Neuron (in vitro differentiated cells): Measurements from ENCODE around the gene TRIM17.
"Not testable (repeated sequence)": the region's sequence is repeated elsewhere in the genome, so short reads cannot be mapped to it uniquely, and the experiment has no call there.

Experiments
- H2AFZ ChIP-seq: one replicate; pipeline ENCODE4 v1.6.1; 2013; ENCODE audit warnings: low read depth, mild to moderate bottlenecking, inconsistent platforms, low read length, moderate library complexity
- H3K27me3 ChIP-seq: one replicate; pipeline ENCODE4 v1.6.1; 2013; ENCODE audit warnings: low read length; ENCODE audit not compliant: insufficient read depth
- H3K36me3 ChIP-seq: one replicate; pipeline ENCODE4 v1.6.1; 2013; ENCODE audit warnings: low read length; ENCODE audit not compliant: insufficient read depth
- H3K4me1 ChIP-seq: one replicate; pipeline ENCODE4 v1.6.1; 2013; ENCODE audit warnings: low read length; ENCODE audit not compliant: insufficient read depth
- H3K4me3 ChIP-seq: 2 replicates; pipeline ENCODE4 v1.5.1; 2013; ENCODE audit warnings: mild to moderate bottlenecking, low read length, moderate library complexity
- H3K9me3 ChIP-seq: one replicate; pipeline ENCODE4 v1.6.1; 2013; ENCODE audit warnings: low read length

TRIM17 gene

DNA sequence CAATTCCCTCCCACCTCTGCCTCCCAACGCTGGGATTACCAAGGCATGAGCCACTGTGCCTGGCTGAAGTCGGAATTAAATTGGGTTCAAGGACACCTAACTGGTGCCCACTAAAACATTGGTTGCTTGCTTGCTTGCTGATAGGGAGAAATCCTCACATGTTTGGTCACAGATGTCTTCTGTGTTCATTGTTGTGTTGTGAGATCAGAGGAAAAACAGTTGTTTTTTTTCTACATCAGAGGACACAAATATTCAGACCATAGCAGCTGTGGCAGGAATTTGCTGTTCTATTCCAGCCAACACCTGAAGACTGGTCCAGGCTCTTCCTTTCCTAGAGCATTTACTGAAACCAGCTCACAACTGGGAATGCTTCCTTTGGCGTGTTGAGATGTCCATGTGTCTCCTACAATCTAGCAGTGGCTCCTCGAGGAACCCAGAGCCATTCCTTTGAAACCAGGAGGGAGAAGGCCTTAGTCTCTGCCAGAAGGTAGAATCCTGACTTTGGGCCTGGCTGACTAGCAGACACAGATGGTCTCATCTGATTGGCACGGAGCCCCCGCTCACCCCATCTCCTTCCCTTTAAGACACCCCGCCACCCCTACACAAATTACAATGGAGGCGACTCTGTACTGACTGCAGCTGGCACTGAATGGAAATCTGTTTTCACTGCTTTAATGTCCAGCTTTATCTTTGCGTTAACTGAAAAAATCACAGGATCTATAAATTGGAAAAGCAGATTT, 24.3 kb upstream of the TRIM17 start:
- no peaks in the 10 kb centered on the region for H3K27me3 ChIP-seq
- no peak overlapping the region for H3K4me3 ChIP-seq
- H3K9me3 ChIP-seq, result no peaks in the 10 kb centered on the region
- H3K36me3 ChIP-seq, result no peaks in the 10 kb centered on the region
- no peak overlapping the region for H2AFZ ChIP-seq
- peaks cover 10% of the 10 kb centered on the region for H3K4me1 ChIP-seq

DNA sequence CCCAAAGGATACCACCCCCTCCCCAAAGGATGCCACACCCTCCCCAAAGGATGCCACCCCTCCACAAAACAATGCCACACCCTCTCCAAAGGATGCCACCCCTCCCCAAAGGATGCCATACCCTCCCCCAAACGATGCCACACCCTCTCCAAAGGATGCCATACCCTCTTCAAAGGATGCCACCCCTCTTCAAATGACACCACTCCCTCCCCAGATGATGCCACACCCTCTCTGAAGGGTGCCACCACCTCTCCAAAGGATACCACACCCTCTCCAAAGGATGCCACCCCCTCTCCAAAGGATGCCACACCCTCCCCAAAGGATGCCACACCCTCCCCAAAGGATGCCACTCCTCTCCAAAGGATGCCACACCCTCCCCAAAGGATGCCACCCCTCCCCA, 21.6 kb upstream of the TRIM17 start:
- no peaks in the 10 kb centered on the region for H3K9me3 ChIP-seq
- H2AFZ ChIP-seq, result no peak overlapping the region
- no peaks in the 10 kb centered on the region for H3K36me3 ChIP-seq
- no peak overlapping the region for H3K4me3 ChIP-seq
- no peaks in the 10 kb centered on the region for H3K4me1 ChIP-seq
- no peaks in the 10 kb centered on the region for H3K27me3 ChIP-seq

GRCh38 chr1:228437424-228437962, 20.8 kb upstream of the TRIM17 start:
- H3K27me3 ChIP-seq, result no peaks in the 10 kb centered on the region
- H2AFZ ChIP-seq, result no peak overlapping the region

DNA sequence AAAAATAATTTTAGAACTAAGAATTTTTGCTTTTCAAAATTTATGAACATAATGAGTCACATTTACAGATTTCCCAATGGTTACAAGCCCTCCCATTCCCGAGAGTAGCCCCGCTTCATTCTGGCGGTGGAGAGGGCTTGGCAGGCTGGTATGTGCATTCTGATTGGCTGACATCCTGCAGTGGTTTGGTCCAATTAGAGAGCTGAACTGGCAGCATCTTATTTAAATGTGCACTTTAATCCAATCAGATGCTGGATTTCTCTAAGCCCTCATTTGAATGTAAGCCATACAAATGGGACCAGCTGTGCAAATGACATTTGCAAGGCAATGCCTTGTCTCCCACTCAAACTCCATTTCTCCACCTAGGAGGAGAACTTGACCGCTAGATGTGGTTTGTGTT, 18.0 kb upstream of the TRIM17 start:
- Histone ChIP-seq H3K4me1 (peaks cover 2% of the 10 kb centered on the region), H3K36me3 (no peaks in the 10 kb centered on the region), H2AFZ (no peak overlapping the region), H3K4me3 (no peak overlapping the region), H3K27me3 (no peaks in the 10 kb centered on the region), H3K9me3 (no peaks in the 10 kb centered on the region)

More at GRCh38 chr1:228437424-228437962, 20.8 kb upstream of the TRIM17 start:
- no peaks in the 10 kb centered on the region for H3K9me3 ChIP-seq
- no peaks in the 10 kb centered on the region for H3K36me3 ChIP-seq
- no peaks in the 10 kb centered on the region for H3K4me1 ChIP-seq
- H3K4me3 ChIP-seq, result no peak overlapping the region

GRCh38 chr1:228433337-228434053, 16.8 kb upstream of the TRIM17 start:
- not testable (repeated sequence) for H3K27me3 ChIP-seq, H2AFZ ChIP-seq, H3K4me1 ChIP-seq, H3K36me3 ChIP-seq, H3K4me3 ChIP-seq, H3K9me3 ChIP-seq

GRCh38 chr1:228430243-228430642, 13.6 kb upstream of the TRIM17 start:
- Histone ChIP-seq H3K4me3 (no peak overlapping the region), H3K36me3 (no peaks in the 10 kb centered on the region), H3K27me3 (no peaks in the 10 kb centered on the region), H2AFZ (no peak overlapping the region), H3K9me3 (no peaks in the 10 kb centered on the region), H3K4me1 (peaks cover 2% of the 10 kb centered on the region)

DNA sequence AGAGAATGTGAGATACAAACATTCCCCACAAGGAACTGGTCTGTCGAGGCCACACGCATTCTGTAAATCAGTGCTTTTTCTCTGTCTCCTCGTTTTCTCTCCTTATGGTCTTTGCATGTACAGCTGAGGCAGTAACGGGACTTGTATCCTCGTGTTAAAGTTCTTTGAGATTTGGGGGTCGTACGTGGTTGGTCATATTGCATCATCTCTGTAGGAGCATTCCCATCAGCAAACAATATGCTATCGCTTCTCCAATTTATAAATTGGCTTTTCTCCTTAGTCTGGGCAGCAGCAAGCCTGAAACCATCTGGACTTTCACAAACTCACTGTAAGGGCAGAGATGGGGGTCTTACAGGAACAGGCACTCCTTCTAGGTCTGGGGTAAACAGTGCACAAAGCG, 13.0 kb upstream of the TRIM17 start:
- no peaks in the 10 kb centered on the region for H3K36me3 ChIP-seq
- H2AFZ ChIP-seq, result no peak overlapping the region
- no peak overlapping the region for H3K4me3 ChIP-seq
- H3K27me3 ChIP-seq, result no peaks in the 10 kb centered on the region
- H3K9me3 ChIP-seq, result no peaks in the 10 kb centered on the region
- H3K4me1 ChIP-seq, result peaks cover 2% of the 10 kb centered on the region

DNA sequence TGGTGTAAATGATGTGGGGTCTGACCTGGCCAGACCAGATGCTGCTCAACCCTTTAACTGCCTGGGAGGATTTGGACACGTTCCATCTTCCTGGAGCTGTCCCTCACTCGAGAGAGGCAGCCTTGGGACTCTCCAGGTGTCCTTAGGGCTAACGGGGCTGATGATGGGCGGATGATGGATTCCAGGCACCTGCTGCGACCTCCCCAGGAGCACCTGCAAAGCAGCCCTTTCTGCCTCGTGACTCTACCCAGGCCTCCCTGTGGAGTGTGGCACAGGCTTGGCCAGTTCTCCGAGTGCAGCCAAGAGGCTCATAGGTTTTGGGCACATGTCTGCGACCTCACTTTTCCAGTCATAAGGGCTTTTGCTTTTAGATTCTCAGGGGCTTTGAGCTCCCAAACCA, 12.3 kb upstream of the TRIM17 start:
- Histone ChIP-seq H3K9me3 (no peaks in the 10 kb centered on the region), H3K4me3 (no peak overlapping the region)

DNA sequence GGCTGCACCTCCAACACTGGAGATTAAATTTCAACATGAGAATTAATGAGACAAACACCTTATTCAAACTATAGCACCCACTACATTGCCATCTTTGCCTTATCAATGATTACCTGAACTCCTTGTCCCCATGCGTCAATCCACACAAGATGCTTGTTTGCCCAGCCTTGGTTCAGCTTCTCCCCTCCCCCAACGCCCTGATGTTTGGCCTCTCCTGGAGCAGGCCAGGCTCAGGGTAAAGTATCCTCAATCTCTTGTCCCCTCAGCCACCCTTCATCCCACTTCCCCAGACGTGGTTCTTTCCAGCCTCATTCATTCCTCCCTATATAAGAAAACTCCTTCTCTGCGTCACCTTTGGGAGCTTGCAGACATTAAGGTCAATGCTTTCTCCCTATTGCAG, 11.8 kb upstream of the TRIM17 start:
- Histone ChIP-seq H2AFZ (no peak overlapping the region), H3K27me3 (no peaks in the 10 kb centered on the region), H3K36me3 (no peaks in the 10 kb centered on the region), H3K4me1 (peaks cover 2% of the 10 kb centered on the region), H3K4me3 (no peak overlapping the region), H3K9me3 (no peaks in the 10 kb centered on the region)

More for the DNA sequence above, 12.3 kb upstream of the TRIM17 start:
- no peak overlapping the region for H2AFZ ChIP-seq
- no peaks in the 10 kb centered on the region for H3K36me3 ChIP-seq
- no peaks in the 10 kb centered on the region for H3K27me3 ChIP-seq
- H3K4me1 ChIP-seq, result peaks cover 2% of the 10 kb centered on the region

GRCh38 chr1:228426518-228427175, 10.0 kb upstream of the TRIM17 start:
- no peaks in the 10 kb centered on the region for H3K27me3 ChIP-seq
- H3K36me3 ChIP-seq, result no peaks in the 10 kb centered on the region
- H3K4me1 ChIP-seq, result peaks cover 2% of the 10 kb centered on the region
- H3K4me3 ChIP-seq, result no peak overlapping the region
- H2AFZ ChIP-seq, result no peak overlapping the region
- H3K9me3 ChIP-seq, result no peaks in the 10 kb centered on the region

DNA sequence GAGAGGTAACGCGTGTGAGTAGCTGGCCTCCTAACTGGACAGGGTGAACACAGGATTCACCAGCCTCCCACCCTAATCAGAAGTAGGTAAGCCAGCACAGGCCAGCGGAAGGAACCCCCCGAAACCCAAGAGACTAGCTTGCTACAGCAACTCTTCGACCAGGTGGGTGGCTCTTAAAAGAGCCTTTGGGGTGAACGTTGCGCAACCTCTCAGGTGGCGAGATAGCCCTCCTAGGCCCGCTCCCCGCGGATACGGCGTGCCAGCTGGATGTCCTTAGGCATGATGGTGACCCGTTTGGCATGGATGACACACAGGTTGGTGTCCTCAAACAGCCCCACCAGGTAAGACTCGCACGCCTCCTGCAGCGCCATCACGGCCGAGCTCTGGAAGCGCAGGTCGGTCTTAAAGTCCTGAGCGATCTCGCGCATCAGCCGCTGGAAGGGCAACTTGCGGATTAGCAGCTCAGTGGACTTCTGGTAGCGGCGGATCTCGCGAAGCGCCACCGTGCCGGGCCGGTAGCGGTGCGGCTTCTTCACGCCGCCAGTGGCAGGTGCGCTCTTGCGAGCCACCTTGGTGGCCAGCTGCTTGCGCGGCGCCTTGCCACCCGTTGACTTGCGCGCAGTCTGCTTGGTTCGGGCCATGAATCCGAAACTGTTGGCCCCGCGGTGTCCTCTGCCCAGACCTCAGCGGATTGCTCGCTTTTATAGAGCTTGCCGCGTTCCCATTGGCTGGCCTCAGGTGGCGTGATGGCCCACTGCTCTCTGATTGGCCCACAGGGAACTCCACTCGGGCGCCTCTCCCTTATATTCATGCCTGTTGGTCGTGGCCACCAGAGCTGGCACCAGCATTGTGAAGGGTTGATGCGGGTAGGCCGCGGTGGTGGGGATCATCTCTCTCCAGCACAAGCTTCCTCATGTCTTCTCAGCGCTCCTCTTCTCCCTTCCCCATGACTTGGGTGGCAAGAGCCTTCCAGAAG, 8.3 kb upstream of the TRIM17 start:
- Histone ChIP-seq H3K27me3 (no peaks in the 10 kb centered on the region), H3K4me3 (no peak overlapping the region), H3K9me3 (no peaks in the 10 kb centered on the region), H3K4me1 (no peaks in the 10 kb centered on the region), H3K36me3 (no peaks in the 10 kb centered on the region), H2AFZ (no peak overlapping the region)

DNA sequence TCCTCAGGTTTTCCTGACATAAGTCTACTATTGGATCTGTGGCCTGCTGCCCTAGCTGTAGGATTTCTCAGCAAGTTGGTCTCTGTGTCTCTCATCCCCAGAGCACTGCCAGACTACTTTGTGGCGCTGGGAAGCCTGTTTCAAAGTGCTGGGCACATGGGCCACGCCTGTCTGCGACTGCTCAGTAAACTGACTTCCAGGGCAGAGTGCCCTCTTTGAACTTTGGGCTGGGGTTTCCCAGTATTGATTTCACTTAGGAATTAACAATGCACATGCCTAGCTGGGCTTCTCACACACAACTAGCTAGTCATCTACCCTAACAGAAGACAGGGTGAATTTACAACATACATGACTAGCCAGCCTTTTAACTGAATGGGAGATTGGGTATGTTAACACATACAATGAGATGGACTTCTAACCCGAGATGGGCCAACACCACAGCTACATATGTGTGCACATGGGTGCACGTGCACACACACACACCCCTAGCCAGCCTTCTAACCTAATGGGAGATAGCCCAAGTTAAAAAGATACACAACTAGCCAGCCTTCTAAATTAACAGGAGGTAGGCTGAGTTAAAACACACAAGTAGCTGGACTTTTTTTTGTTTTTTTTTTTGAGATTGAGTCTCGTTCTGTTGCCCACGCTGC, 6.9 kb upstream of the TRIM17 start:
- Histone ChIP-seq H3K4me3 (no peak overlapping the region), H3K9me3 (no peaks in the 10 kb centered on the region), H3K27me3 (no peaks in the 10 kb centered on the region), H2AFZ (no peak overlapping the region), H3K36me3 (no peaks in the 10 kb centered on the region), H3K4me1 (no peaks in the 10 kb centered on the region)
